ENCODE results near the gene PRRT2. TPM values are rescaled to one million over a fixed set of nuclear protein-coding genes. Genes with fewer than 3 reads are reported as not detected.

Gene PRRT2
- total RNA-seq, 1 donor from 2014 or later: 2.1 TPM

DNA sequence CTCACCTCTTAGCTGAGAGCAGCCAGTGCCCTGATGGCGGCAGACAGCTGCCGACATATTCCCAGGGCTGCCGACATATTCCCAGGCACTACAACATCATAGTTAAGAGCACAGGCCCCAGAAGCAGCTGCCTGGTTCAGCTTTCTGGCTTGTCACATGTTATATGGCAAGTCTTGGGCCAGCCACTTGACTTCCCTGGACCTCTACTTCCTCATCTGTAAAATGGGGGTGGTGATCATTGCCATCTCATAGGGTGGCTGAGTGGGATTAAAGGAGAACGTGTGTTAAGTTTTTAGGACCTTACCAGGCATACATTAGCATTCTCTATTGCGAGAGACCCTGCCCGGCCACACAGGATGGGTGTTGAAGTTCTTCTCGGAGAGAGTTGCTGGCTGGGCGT is 31.9 kb downstream of the PRRT2 start:
- H3K4me1 ChIP-seq: peaks cover 6% of the 10 kb centered on the region
- H3K4me3 ChIP-seq: no peak overlapping the region
- no peak for DNase-seq
- TF ChIP-seq, protein P1, sequence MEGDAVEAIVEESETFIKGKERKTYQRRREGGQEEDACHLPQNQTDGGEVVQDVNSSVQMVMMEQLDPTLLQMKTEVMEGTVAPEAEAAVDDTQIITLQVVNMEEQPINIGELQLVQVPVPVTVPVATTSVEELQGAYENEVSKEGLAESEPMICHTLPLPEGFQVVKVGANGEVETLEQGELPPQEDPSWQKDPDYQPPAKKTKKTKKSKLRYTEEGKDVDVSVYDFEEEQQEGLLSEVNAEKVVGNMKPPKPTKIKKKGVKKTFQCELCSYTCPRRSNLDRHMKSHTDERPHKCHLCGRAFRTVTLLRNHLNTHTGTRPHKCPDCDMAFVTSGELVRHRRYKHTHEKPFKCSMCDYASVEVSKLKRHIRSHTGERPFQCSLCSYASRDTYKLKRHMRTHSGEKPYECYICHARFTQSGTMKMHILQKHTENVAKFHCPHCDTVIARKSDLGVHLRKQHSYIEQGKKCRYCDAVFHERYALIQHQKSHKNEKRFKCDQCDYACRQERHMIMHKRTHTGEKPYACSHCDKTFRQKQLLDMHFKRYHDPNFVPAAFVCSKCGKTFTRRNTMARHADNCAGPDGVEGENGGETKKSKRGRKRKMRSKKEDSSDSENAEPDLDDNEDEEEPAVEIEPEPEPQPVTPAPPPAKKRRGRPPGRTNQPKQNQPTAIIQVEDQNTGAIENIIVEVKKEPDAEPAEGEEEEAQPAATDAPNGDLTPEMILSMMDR (IDR thresholded peaks at IDR 0.05; ENCODE audit: borderline replicate concordance): no peak
- H3K27ac ChIP-seq (replicated peaks): peak overlapping the region; percentile 16
- no peaks in the 10 kb centered on the region for H3K27me3 ChIP-seq (ENCODE audit: low read depth)
- intact Hi-C loops (cut with micrococcal nuclease): no loop called here
- no peaks in the 10 kb centered on the region for H3K9me3 ChIP-seq (replicated peaks)
- peaks cover 84% of the 10 kb centered on the region for H3K36me3 ChIP-seq

DNA sequence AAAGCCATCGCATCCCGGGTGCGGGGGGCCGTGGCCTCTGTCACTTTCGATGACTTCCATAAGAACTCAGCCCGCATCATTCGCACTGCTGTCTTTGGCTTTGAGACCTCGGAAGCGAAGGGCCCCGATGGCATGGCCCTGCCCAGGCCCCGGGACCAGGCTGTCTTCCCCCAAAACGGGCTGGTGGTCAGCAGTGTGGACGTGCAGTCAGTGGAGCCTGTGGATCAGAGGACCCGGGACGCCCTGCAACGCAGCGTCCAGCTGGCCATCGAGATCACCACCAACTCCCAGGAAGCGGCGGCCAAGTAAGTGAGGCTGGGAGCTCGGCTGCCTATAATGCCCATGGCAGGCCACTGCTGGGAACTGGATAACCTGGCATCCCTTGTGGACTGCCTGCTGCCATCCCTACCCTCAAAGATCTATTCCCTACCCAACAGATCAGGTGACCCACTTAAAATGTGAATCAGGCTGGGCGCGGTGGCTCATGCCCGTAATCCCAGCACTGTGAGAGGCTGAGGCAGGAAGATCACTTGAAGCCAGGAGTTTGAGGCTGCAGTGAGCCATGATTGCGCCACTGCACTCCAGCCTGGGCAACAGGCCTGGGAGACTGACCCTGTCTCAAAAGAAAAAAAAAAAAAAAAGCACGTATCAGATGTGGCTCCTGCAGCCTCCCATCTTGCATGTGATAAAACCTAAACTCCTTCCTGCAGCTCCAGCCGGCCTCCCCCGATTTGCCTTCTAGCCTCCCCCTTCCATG is 32.8 kb downstream of the PRRT2 start:
- Histone ChIP-seq H3K4me3 (no peak overlapping the region), H3K9me3 (replicated peaks) (no peaks in the 10 kb centered on the region), H3K36me3 (peaks cover 77% of the 10 kb centered on the region), H3K4me1 (peaks cover 10% of the 10 kb centered on the region), H3K27me3 (ENCODE audit: low read depth) (no peaks in the 10 kb centered on the region), H3K27ac (replicated peaks) (peak overlapping the region; percentile 16)
- intact Hi-C loops (cut with micrococcal nuclease): no loop called here
- DNase-seq: no peak
- TF ChIP-seq, protein P1 (IDR thresholded peaks at IDR 0.05; ENCODE audit: borderline replicate concordance): no peak

DNA sequence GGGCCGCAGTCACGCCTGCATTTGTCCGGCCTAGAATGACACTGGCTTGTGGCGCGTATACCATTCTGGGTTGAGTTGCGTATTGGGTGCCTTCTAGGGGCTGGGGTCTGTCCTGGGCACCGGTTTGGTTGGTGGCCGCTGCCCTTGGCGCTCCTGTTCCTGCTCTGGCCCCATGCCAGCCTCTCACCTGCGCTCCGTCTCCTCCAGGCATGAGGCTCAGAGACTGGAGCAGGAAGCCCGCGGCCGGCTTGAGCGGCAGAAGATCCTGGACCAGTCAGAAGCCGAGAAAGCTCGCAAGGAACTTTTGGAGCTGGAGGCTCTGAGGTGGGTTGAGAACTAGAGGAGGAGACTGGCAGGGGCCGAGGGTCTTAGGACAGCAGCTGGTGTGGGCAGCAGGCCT is 33.7 kb downstream of the PRRT2 start:
- TF ChIP-seq, protein P1 (IDR thresholded peaks at IDR 0.05; ENCODE audit: borderline replicate concordance): no peak
- H3K4me1 ChIP-seq: peaks cover 4% of the 10 kb centered on the region
- no peaks in the 10 kb centered on the region for H3K9me3 ChIP-seq (replicated peaks)
- no peak overlapping the region for H3K4me3 ChIP-seq
- DNase-seq: no peak
- no peaks in the 10 kb centered on the region for H3K27me3 ChIP-seq (ENCODE audit: low read depth)
- peaks cover 68% of the 10 kb centered on the region for H3K36me3 ChIP-seq
- peak overlapping the region; percentile 16 for H3K27ac ChIP-seq (replicated peaks)
- intact Hi-C loops (cut with micrococcal nuclease): no loop called here

DNA sequence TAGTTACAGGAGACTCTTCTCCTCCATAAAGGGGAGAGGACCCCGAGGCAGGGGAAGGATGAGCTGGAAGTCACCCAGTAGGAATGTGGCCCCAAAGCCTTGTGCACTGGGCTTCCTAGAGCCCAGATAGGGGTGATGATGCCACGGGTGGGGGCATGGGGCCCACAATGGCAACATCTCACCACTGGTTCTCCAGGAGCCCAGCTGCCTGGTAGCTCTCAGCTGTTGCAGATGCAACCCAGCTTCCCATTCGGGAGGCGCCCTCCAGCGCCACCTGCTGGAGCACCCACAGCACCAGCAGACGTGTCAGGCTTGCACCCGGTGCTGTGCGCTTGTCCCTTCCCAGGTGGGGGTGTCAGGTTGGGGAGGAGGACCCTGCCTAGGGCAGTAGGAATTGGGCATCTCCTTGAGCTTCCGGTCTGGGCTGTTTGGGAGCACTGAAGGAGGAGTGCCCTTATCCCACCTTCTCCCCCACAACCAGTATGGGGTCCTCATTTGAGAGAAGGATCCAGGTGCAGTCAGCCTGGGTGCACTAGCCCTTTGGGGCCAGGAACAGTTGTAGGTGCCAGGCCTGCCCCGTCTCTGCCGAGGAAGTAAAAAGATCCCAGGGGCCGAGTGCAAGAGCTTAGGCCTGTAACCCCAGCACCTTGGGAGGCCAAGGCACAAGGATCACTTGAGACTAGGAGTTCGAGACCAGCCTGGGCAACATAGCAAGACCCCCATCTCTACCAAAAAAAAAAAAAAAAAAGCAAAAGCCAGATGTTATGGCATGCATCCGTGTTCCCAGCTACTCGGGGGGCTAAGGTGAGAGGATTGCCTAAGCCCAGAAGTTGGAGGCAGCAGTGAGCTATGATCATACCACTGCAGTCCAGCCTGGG is 36.7 kb downstream of the PRRT2 start:
- Histone ChIP-seq H3K4me1 (peaks cover 16% of the 10 kb centered on the region), H3K27me3 (ENCODE audit: low read depth) (no peaks in the 10 kb centered on the region), H3K27ac (replicated peaks) (peak overlapping the region; percentile 5), H3K9me3 (replicated peaks) (no peaks in the 10 kb centered on the region), H3K4me3 (no peak overlapping the region), H3K36me3 (peaks cover 42% of the 10 kb centered on the region)
- peak; percentile 71 for DNase-seq
- TF ChIP-seq, protein P1 (IDR thresholded peaks at IDR 0.05; ENCODE audit: borderline replicate concordance): peak; percentile 92
- intact Hi-C loops (cut with micrococcal nuclease): no loop called here

DNA sequence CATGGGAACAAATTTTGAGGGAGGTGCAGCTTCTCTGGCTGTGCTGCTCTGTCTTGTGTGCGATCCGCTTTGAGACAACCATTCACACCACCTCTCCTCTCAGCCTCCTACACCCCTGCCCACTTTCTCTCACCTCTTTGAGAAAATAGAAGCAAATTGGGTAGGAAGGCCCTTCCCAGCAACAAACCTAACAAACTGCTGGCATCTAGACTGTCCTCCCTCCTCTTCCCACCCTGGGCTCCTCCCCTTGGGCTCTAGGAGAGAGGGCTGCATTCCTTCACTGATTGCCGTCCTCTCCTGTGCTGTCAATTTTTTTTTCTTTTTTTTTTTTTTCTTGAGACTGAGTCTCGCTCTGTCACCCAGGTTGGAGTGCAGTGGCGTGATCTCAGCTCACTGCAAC is 37.5 kb downstream of the PRRT2 start:
- peak overlapping the region; percentile 5 for H3K27ac ChIP-seq (replicated peaks)
- peaks cover 34% of the 10 kb centered on the region for H3K36me3 ChIP-seq
- intact Hi-C loops (cut with micrococcal nuclease): no loop called here

More for the DNA sequence above, 37.5 kb downstream of the PRRT2 start:
- TF ChIP-seq, protein P1 (IDR thresholded peaks at IDR 0.05; ENCODE audit: borderline replicate concordance): no peak
- H3K27me3 ChIP-seq (ENCODE audit: low read depth): no peaks in the 10 kb centered on the region
- DNase-seq: no peak
- H3K4me1 ChIP-seq: peaks cover 16% of the 10 kb centered on the region
- H3K4me3 ChIP-seq: no peak overlapping the region
- no peaks in the 10 kb centered on the region for H3K9me3 ChIP-seq (replicated peaks)

All from left ventricle myocardium inferior (tissue), 1 donor.